HepG2 (cell line): ENCODE data around the gene EIF4G1. TPM values are rescaled to one million over a fixed set of nuclear protein-coding genes. Genes with fewer than 3 reads are reported as not detected.
A peak's percentile ranks its signal among the peaks of the same experiment; 100 is the strongest.

Experiments used
- ADNP ChIP-seq: sonication (generic); formaldehyde crosslinking; IDR thresholded peaks from 2 replicates; pipeline ENCODE4 v1.4.0; 2020; ENCODE audit warnings: missing genetic modification reagents
- ATF7-NPFF ChIP-seq: sonication (generic); formaldehyde crosslinking; IDR thresholded peaks from 2 replicates; pipeline ENCODE4 v1.8.1; 2023; ENCODE audit warnings: mild to moderate bottlenecking, low read depth, missing genetic modification reagents, moderate library complexity
- FIP1L1 ChIP-seq: fragments of 200-400 bp; formaldehyde crosslinking; IDR thresholded peaks from 2 replicates; pipeline ENCODE4 v1.6.1; 2018; ENCODE audit warnings: low read depth, mild to moderate bottlenecking, low read length, moderate library complexity, borderline replicate concordance; ENCODE audit not compliant: insufficient read depth
- FOXC1 ChIP-seq: sonication (generic); formaldehyde crosslinking; IDR thresholded peaks from 2 replicates; pipeline ENCODE4 v1.8.0; 2022; ENCODE audit warnings: mild to moderate bottlenecking, missing genetic modification reagents, borderline replicate concordance
- FOXO4 ChIP-seq: sonication (generic); formaldehyde crosslinking; conservative IDR thresholded peaks from 2 replicates; pipeline ENCODE4 v1.8.1; 2023; ENCODE audit warnings: missing genetic modification reagents
- FUBP1 ChIP-seq: sonication (generic); formaldehyde crosslinking; IDR thresholded peaks from 2 replicates; pipeline ENCODE4 v1.5.1; 2020; ENCODE audit warnings: missing genetic modification reagents, mild to moderate bottlenecking, borderline replicate concordance
- HMGA1 ChIP-seq: sonication (generic); formaldehyde crosslinking; conservative IDR thresholded peaks from 2 replicates; pipeline ENCODE4 v1.4.0; 2020; ENCODE audit warnings: missing genetic modification reagents
- ISL2 ChIP-seq: sonication (generic); formaldehyde crosslinking; IDR thresholded peaks from 2 replicates; pipeline ENCODE4 v1.5.0; 2020; ENCODE audit warnings: missing genetic modification reagents
- JARID2 ChIP-seq: sonication (generic); formaldehyde crosslinking; IDR thresholded peaks from 2 replicates; pipeline ENCODE4 v1.8.1; 2023; ENCODE audit warnings: missing genetic modification reagents, inconsistent platforms; ENCODE audit not compliant: insufficient replicate concordance
- POLR2AphosphoS5 ChIP-seq: IDR thresholded peaks from 2 replicates; pipeline ENCODE4 v1.6.1; 2012; ENCODE audit warnings: low read depth, low read length
- RAD21 ChIP-seq: fragments of 450-650 bp; formaldehyde crosslinking; IDR thresholded peaks from 2 replicates; pipeline ENCODE4 v1.5.0; 2020; ENCODE audit warnings: mild to moderate bottlenecking
- TAF1 ChIP-seq: sonication (generic); formaldehyde crosslinking; IDR thresholded peaks from 2 replicates; pipeline ENCODE4 v1.4.0; 2020; ENCODE audit warnings: missing genetic modification reagents
- ZBTB20 ChIP-seq: sonication (generic); formaldehyde crosslinking; IDR thresholded peaks from 2 replicates; pipeline ENCODE4 v1.8.1; 2023; ENCODE audit warnings: missing genetic modification reagents, low read depth, mild to moderate bottlenecking, borderline replicate concordance
- ZMAT5 ChIP-seq: sonication (generic); formaldehyde crosslinking; IDR thresholded peaks from 2 replicates; pipeline ENCODE4 v1.5.0; 2020; ENCODE audit warnings: mild to moderate bottlenecking, low read depth, missing genetic modification reagents, borderline replicate concordance
- ZNF101 ChIP-seq: sonication (generic); formaldehyde crosslinking; IDR thresholded peaks from 2 replicates; pipeline ENCODE4 v1.4.0; 2020; ENCODE audit warnings: mild to moderate bottlenecking, low read depth, missing genetic modification reagents, borderline replicate concordance
- ZNF142 ChIP-seq: sonication (generic); formaldehyde crosslinking; IDR thresholded peaks from 2 replicates; pipeline ENCODE4 v1.4.0; 2020; ENCODE audit warnings: missing genetic modification reagents
- ZNF296 ChIP-seq: sonication (generic); formaldehyde crosslinking; conservative IDR thresholded peaks from 2 replicates; pipeline ENCODE4 v1.5.0; 2020; ENCODE audit warnings: mild to moderate bottlenecking, missing genetic modification reagents
- ZNF513 ChIP-seq: sonication (generic); formaldehyde crosslinking; conservative IDR thresholded peaks from 2 replicates; pipeline ENCODE4 v1.5.0; 2020; ENCODE audit warnings: missing genetic modification reagents
- polyA plus RNA-seq, 8 experiments: library from polyadenylated mRNA; depleted of rRNA in 3 of 8; stranded (reverse) in 7 of 8; unstranded in 1 of 8; fragments of >200 nt; fragmentation: Illumina TruSeq in 4 of 8; extraction: Trizol in 4 of 8; gene quantifications; 2 replicates each; pipeline versions ENCODE4 v1.2.1 to v1.2.3, GENCODE V29; 2011 to 2016; ENCODE audit warnings: low read depth in 4 of 8, missing spikeins in 1 of 8, mixed read lengths in 1 of 8; ENCODE audit not compliant: insufficient read depth in 1 of 8
- total RNA-seq, 5 experiments: library from RNA; depleted of rRNA; stranded (reverse); fragments of >200 nt; fragmentation: Illumina TruSeq; extraction: Trizol; gene quantifications; 2 replicates each; pipeline ENCODE4 v1.2.3, GENCODE V29; 2016; ENCODE audit warnings: low read depth in 1 of 5

Gene EIF4G1
- total and polyA plus RNA-seq, 2 of the 13 experiments (the other 11 are each of a cell fraction or from before 2014, with no cell fraction given): 208 to 213 TPM

GRCh38 chr3:184314363-184314699, at the start of gene EIF4G1 (continued):
- TF ChIP-seq FOXC1 (CRISPR knock-in tag): 0 out of 2 replicates have a peak, but pooled peaks have one; percentile 7
- TF ChIP-seq ISL2 (CRISPR knock-in tag): no peak
- no peak for TF ChIP-seq FIP1L1
- TF ChIP-seq ZNF101 (CRISPR knock-in tag): no peak
- TF ChIP-seq RAD21 (CRISPR knock-in tag): no peak
- no peak for TF ChIP-seq JARID2 (CRISPR knock-in tag)
- TF ChIP-seq POLR2AphosphoS5: peak; percentile 76
- TF ChIP-seq HMGA1 (CRISPR knock-in tag): no peak
- TF ChIP-seq FOXO4 (CRISPR knock-in tag): no peak
- TF ChIP-seq ADNP (CRISPR knock-in tag): no peak
- no peak for TF ChIP-seq ZMAT5 (CRISPR knock-in tag)
- TF ChIP-seq ZBTB20: no peak
- TF ChIP-seq ZNF296 (CRISPR knock-in tag): no peak
- no peak for TF ChIP-seq ZNF142 (CRISPR knock-in tag)
- TF ChIP-seq FUBP1: no peak
- TF ChIP-seq ATF7-NPFF: no peak
- TF ChIP-seq ZNF513 (CRISPR knock-in tag): no peak
- peak; percentile 38; the same call in 1 of the 2 replicates for TF ChIP-seq TAF1 (CRISPR knock-in tag)
